HepG2 (cell line): ENCODE measurements around the gene RUSF1. TPM values are rescaled to one million over a fixed set of nuclear protein-coding genes. Genes with fewer than 3 reads are reported as not detected.

Experiments
- ATAC-seq: fragments of 200-7000 bp; cut with Tn5 transposase; 3 replicates; pipeline ENCODE4 v1.9.1; 2020; ENCODE audit warnings: mild to moderate bottlenecking, moderate library complexity
- BruUV-seq: library from RNA; stranded (reverse); fragments of 400-500 nt; replicated peaks from 2 replicates; lab custom pipeline; 2021; lab: Mats Ljungman, UMichigan
- CTCF ChIA-PET: fragments of 300-600 bp; formaldehyde crosslinking; extraction: SDS; loops from one replicate; lab custom pipeline; 2021; ENCODE audit warnings: low total read pairs, inconsistent platforms, low intra/inter-chr PET ratio; lab: Yijun Ruan, JAX
- POLR2A ChIA-PET: fragments of 350-600 bp; sonication (Branson Sonifier 250); formaldehyde crosslinking; loops from one replicate; lab custom pipeline; 2020; ENCODE audit warnings: antibody characterized with exemption, inconsistent platforms; lab: Yijun Ruan, JAX
- DNase-seq: peaks from one replicate; pipeline ENCODE4 v3.0.0-alpha.2; 2015; ENCODE audit warnings: low spot score
- FAIRE-seq: peaks from 3 replicates; lab custom pipeline; 2011; peaks lifted over from hg19 to GRCh38; lab: Jason Lieb, UNC
- H2AFZ ChIP-seq: one replicate; pipeline ENCODE4 v1.6.1; 2011; ENCODE audit warnings: low read length, inconsistent platforms
- H3K27ac ChIP-seq: fragments of 300-600 bp; 3 replicates; pipeline ENCODE4 v1.8.0; 2011; ENCODE audit warnings: mixed run types, mild to moderate bottlenecking, mixed read lengths, low read length, inconsistent platforms; ENCODE audit not compliant: insufficient read depth; ENCODE audit errors: extremely low read length
- H3K27me3 ChIP-seq, 2 experiments: fragments of 200-600 bp in 1 of 2; 2 replicates in 1 of 2; 3 replicates in 1 of 2; pipeline versions ENCODE4 v1.6.0 to v1.8.0; 2011; ENCODE audit warnings: low read length in 2 of 2, mild to moderate bottlenecking in 2 of 2, moderate library complexity in 2 of 2, inconsistent platforms in 1 of 2; ENCODE audit not compliant: insufficient read depth in 2 of 2, control insufficient read depth in 1 of 2
- H3K36me3 ChIP-seq, 2 experiments: fragments of 200-600 bp in 1 of 2; replicated peaks in 1 of 2; 2 replicates in 1 of 2; 3 replicates in 1 of 2; pipeline versions ENCODE4 v1.5.1 to v1.8.0; 2011; ENCODE audit warnings: low read length in 2 of 2, inconsistent platforms in 1 of 2; ENCODE audit not compliant: insufficient read depth in 2 of 2, control insufficient read depth in 1 of 2
- H3K4me1 ChIP-seq: 2 replicates; pipeline ENCODE4 v1.5.1; 2012; ENCODE audit warnings: low read length, inconsistent platforms; ENCODE audit not compliant: insufficient read depth
- H3K4me2 ChIP-seq: 2 replicates; pipeline ENCODE4 v1.6.0; 2011; ENCODE audit warnings: low read depth, low read length, inconsistent platforms
- H3K4me3 ChIP-seq, 3 experiments: fragments of 200-600 bp in 1 of 3; sonication (generic), shearing (Covaris generic) in 1 of 3; replicated peaks in 1 of 3; 2 replicates each; pipeline ENCODE4 v1.5.1; 2011 to 2016; ENCODE audit warnings: low read length in 3 of 3, inconsistent platforms in 2 of 3, low read depth in 2 of 3, mild to moderate bottlenecking in 2 of 3, control low read depth in 1 of 3, mixed read lengths in 1 of 3; ENCODE audit not compliant: insufficient read depth in 1 of 3
- H3K79me2 ChIP-seq: one replicate; pipeline ENCODE4 v1.6.1; 2011; ENCODE audit warnings: low read length, inconsistent platforms; ENCODE audit not compliant: insufficient read depth
- H3K9ac ChIP-seq: 2 replicates; pipeline ENCODE4 v1.6.0; 2011; ENCODE audit warnings: mild to moderate bottlenecking, low read depth, low read length, inconsistent platforms; ENCODE audit not compliant: insufficient read depth
- H3K9me3 ChIP-seq: 2 replicates; pipeline ENCODE4 v1.5.1; 2012; ENCODE audit warnings: mild to moderate bottlenecking, low read length
- H4K20me1 ChIP-seq: 2 replicates; pipeline ENCODE4 v1.6.0; 2011; ENCODE audit warnings: inconsistent platforms, mild to moderate bottlenecking, low read length, moderate library complexity; ENCODE audit not compliant: insufficient read depth
- AGO2 ChIP-seq: fragments of 200-400 bp; formaldehyde crosslinking; optimal IDR thresholded peaks from 2 replicates; pipeline ENCODE3; 2017; ENCODE audit warnings: mild to moderate bottlenecking, low read depth, low read length, moderate library complexity
- AKNA ChIP-seq: sonication (generic); formaldehyde crosslinking; IDR thresholded peaks from 2 replicates; pipeline ENCODE4 v1.4.0; 2020; ENCODE audit warnings: missing genetic modification reagents, borderline replicate concordance
- ATM ChIP-seq: fragments of 450-650 bp; IDR thresholded peaks from 2 replicates; pipeline ENCODE4 v1.7.1; 2017; ENCODE audit warnings: mild to moderate bottlenecking, borderline replicate concordance
- CC2D1A ChIP-seq: sonication (generic); formaldehyde crosslinking; IDR thresholded peaks from 2 replicates; pipeline ENCODE4 v1.8.1; 2023; ENCODE audit warnings: mild to moderate bottlenecking, missing genetic modification reagents
- EEA1 ChIP-seq: sonication (generic); formaldehyde crosslinking; IDR thresholded peaks from 2 replicates; pipeline ENCODE4 v1.5.1; 2020; ENCODE audit warnings: mild to moderate bottlenecking, missing genetic modification reagents, borderline replicate concordance
- MAFK ChIP-seq, 2 experiments: IDR thresholded peaks in 1 of 2; conservative IDR thresholded peaks in 1 of 2; 2 replicates each; pipeline ENCODE4 v1.6.1; 2011; ENCODE audit warnings: improper control_type of control experiment in 2 of 2, low read length in 2 of 2
- MIXL1 ChIP-seq: IDR thresholded peaks from 2 replicates; pipeline ENCODE4 v1.6.1; 2016
- NCOA5 ChIP-seq: sonication (generic); formaldehyde crosslinking; IDR thresholded peaks from 2 replicates; pipeline ENCODE4 v1.4.0; 2020; ENCODE audit warnings: missing genetic modification reagents
- NFKB2 ChIP-seq: sonication (generic); formaldehyde crosslinking; IDR thresholded peaks from 2 replicates; pipeline ENCODE4 v1.4.0; 2020; ENCODE audit warnings: missing genetic modification reagents, borderline replicate concordance
- POLR2A ChIP-seq, 2 experiments: IDR thresholded peaks; 2 replicates each; pipeline ENCODE4 v1.6.1; 2011; ENCODE audit warnings: low read depth in 2 of 2, low read length in 2 of 2, mild to moderate bottlenecking in 1 of 2, moderate library complexity in 1 of 2; ENCODE audit not compliant: insufficient read depth in 1 of 2
- RBFOX2 ChIP-seq: fragments of 200-400 bp; formaldehyde crosslinking; IDR thresholded peaks from 2 replicates; pipeline ENCODE4 v1.6.1; 2017; ENCODE audit warnings: low read depth, mild to moderate bottlenecking, low read length
- RBM22 ChIP-seq: fragments of 200-400 bp; formaldehyde crosslinking; optimal IDR thresholded peaks from 2 replicates; pipeline ENCODE3; 2017; ENCODE audit warnings: mild to moderate bottlenecking, low read length, moderate library complexity
- REL ChIP-seq: sonication (generic); formaldehyde crosslinking; conservative IDR thresholded peaks from 2 replicates; pipeline ENCODE4 v1.8.0; 2022; ENCODE audit warnings: mild to moderate bottlenecking, missing genetic modification reagents, moderate library complexity
- RFXAP ChIP-seq: sonication (generic); formaldehyde crosslinking; IDR thresholded peaks from 2 replicates; pipeline ENCODE4 v1.4.0; 2020; ENCODE audit warnings: missing genetic modification reagents, borderline replicate concordance
- RNF2 ChIP-seq: fragments of 450-650 bp; conservative IDR thresholded peaks from 2 replicates; pipeline ENCODE4 v1.6.1; 2016; ENCODE audit warnings: low read depth
- TCF7L2 ChIP-seq: IDR thresholded peaks from 2 replicates; pipeline ENCODE4 v1.6.1; 2011; ENCODE audit warnings: mild to moderate bottlenecking, low read depth, low read length, moderate library complexity
- ZIK1 ChIP-seq: sonication (generic); formaldehyde crosslinking; IDR thresholded peaks from 2 replicates; pipeline ENCODE4 v1.5.0; 2020; ENCODE audit warnings: mild to moderate bottlenecking, low read depth, missing genetic modification reagents, borderline replicate concordance
- ZNF124 ChIP-seq: sonication (generic); formaldehyde crosslinking; IDR thresholded peaks from 2 replicates; pipeline ENCODE4 v1.4.0; 2020; ENCODE audit warnings: missing genetic modification reagents
- ZNF138 ChIP-seq: sonication (generic); formaldehyde crosslinking; IDR thresholded peaks from 2 replicates; pipeline ENCODE4 v1.5.0; 2020; ENCODE audit warnings: mild to moderate bottlenecking, low read depth, missing genetic modification reagents
- ZNF3 ChIP-seq: IDR thresholded peaks from 2 replicates; pipeline ENCODE4 v1.7.0; 2017; ENCODE audit warnings: inconsistent platforms
- ZNF451 ChIP-seq: sonication (generic); formaldehyde crosslinking; IDR thresholded peaks from 2 replicates; pipeline ENCODE4 v1.5.0; 2020; ENCODE audit warnings: mild to moderate bottlenecking, missing genetic modification reagents
- ZNF841 ChIP-seq: sonication (generic); formaldehyde crosslinking; IDR thresholded peaks from 2 replicates; pipeline ENCODE4 v1.8.1; 2023; ENCODE audit warnings: missing genetic modification reagents, borderline replicate concordance
- WGBS: methylation state at CpG from one replicate; pipeline ENCODE4 v1.1.6; 2017; ENCODE audit warnings: low lambda C conversion rate; 5-methylcytosine and 5-hydroxymethylcytosine counted together
- in situ Hi-C: cut with HindIII; loops from 2 replicates; pipeline ENCODE4 v1.10.0; 2017; ENCODE audit warnings: low pct_unique_long_range_greater_than_20kb; ENCODE audit not compliant: extremely low pct_ligation_motif_present
- intact Hi-C: fragments of 100-400 bp; cut with micrococcal nuclease; formaldehyde crosslinking; loops from one replicate; pipeline ENCODE4 v1.10.0; 2022; ENCODE audit not compliant: unreplicated experiment
- polyA plus RNA-seq, 8 experiments: library from polyadenylated mRNA; depleted of rRNA in 3 of 8; stranded (reverse) in 7 of 8; unstranded in 1 of 8; fragments of >200 nt; fragmentation: Illumina TruSeq in 4 of 8; extraction: Trizol in 4 of 8; gene quantifications; 2 replicates each; pipeline versions ENCODE4 v1.2.1 to v1.2.3, GENCODE V29; 2011 to 2016; ENCODE audit warnings: low read depth in 4 of 8, missing spikeins in 1 of 8, mixed read lengths in 1 of 8; ENCODE audit not compliant: insufficient read depth in 1 of 8
- total RNA-seq, 5 experiments: library from RNA; depleted of rRNA; stranded (reverse); fragments of >200 nt; fragmentation: Illumina TruSeq; extraction: Trizol; gene quantifications; 2 replicates each; pipeline ENCODE4 v1.2.3, GENCODE V29; 2016; ENCODE audit warnings: low read depth in 1 of 5

Gene RUSF1
- total and polyA plus RNA-seq, 2 of the 13 experiments (the other 11 are each of a cell fraction or from before 2014, with no cell fraction given) = 40.8 to 50.2 TPM

- Histone ChIP-seq H3K9ac (no peak overlapping the region), H3K9me3 (no peaks in the 10 kb centered on the region), H2AFZ (no peak overlapping the region), H3K4me3 (no peak overlapping the region), H3K27me3 (no peaks in the 10 kb centered on the region), H3K27ac (no peak overlapping the region), H4K20me1 (no peaks in the 10 kb centered on the region), H3K36me3 (peaks cover 18 to 45% of the 10 kb centered on the region in 2 experiments), H3K4me2 (no peak overlapping the region), H3K4me1 (peaks cover 6% of the 10 kb centered on the region), H3K79me2 (no peaks in the 10 kb centered on the region)
- DNase-seq (no peak), ATAC-seq (no peak), FAIRE-seq (no peak)
- CTCF ChIA-PET = no interaction called here
- in situ Hi-C loops (no loop called here), intact Hi-C loops (no loop called here)
- no TSS peak for BruUV-seq
- POLR2A ChIA-PET = interaction anchor here (0.7 to 2.9 kb wide), 6 partner anchors 11 to 36 kb away, joined by 3 to 8 read pairs (median 4); partner anchors contain the start of gene RUSF1
- WGBS = 97% methylated on average over 22 of the region's 22 CpGs
- TF ChIP-seq ZNF841 (CRISPR knock-in tag) (no peak), NCOA5 (CRISPR knock-in tag) (no peak), MAFK (conservative IDR thresholded peaks at IDR 0.05 in 1 of 2, IDR thresholded peaks at IDR 0.05 in 1 of 2; ENCODE audit: low read length in 2 of 2) (no peak), RNF2 (no peak), ZNF451 (CRISPR knock-in tag) (no peak), ZNF138 (CRISPR knock-in tag) (no peak), POLR2A (IDR thresholded peaks at IDR 0.05; ENCODE audit: insufficient read depth in 1 of 2, low read depth in 2 of 2, low read length in 2 of 2) (0 out of 4 replicates have a peak, but pooled peaks have one; percentile 7 to 25), RBFOX2 (0 out of 2 replicates have a peak, but pooled peaks have one; percentile 30), AGO2 (peak; percentile 61), NFKB2 (CRISPR knock-in tag) (no peak), TCF7L2 (no peak), RFXAP (CRISPR knock-in tag) (no peak), ZNF124 (CRISPR knock-in tag) (no peak), REL (no peak), RBM22 (no peak), ZIK1 (CRISPR knock-in tag) (no peak), ZNF3 (CRISPR knock-in tag) (no peak), AKNA (CRISPR knock-in tag) (no peak), ATM (no peak), MIXL1 (CRISPR knock-in tag) (no peak), EEA1 (no peak), CC2D1A (no peak)
These were observed 18.3 kb downstream of the RUSF1 start for GRCh38 chr16:31489616-31490584.
